PFSK-1 (cell line): ENCODE data around the gene CHRM1.

ENCODE experiments used
- FOXP2 ChIP-seq: optimal IDR thresholded peaks from 2 replicates; pipeline ENCODE3; 2011; ENCODE audit warnings: borderline replicate concordance, control low read depth, inconsistent platforms; ENCODE audit not compliant: insufficient read depth; ENCODE audit errors: extremely low read length, extremely low read depth
- POLR2AphosphoS5 ChIP-seq: IDR thresholded peaks from 2 replicates; pipeline ENCODE4 v1.6.1; 2012; ENCODE audit warnings: low read depth, mild to moderate bottlenecking, control low read depth, low read length, moderate library complexity
- SIN3A ChIP-seq: IDR thresholded peaks from 2 replicates; pipeline ENCODE4 v1.6.1; 2012; ENCODE audit warnings: mild to moderate bottlenecking, low read length, moderate library complexity, borderline replicate concordance; ENCODE audit not compliant: insufficient read depth
- TAF1 ChIP-seq: IDR thresholded peaks from 2 replicates; pipeline ENCODE4 v1.6.1; 2012; ENCODE audit warnings: low read length, control low read depth, borderline replicate concordance; ENCODE audit not compliant: insufficient read depth
- TF ChIP-seq, protein P1 (sequence below), 2 experiments: IDR thresholded peaks; 2 replicates each; pipeline versions ENCODE4 v1.6.1 to v1.8.0; 2011 to 2012; ENCODE audit warnings: low read depth in 2 of 2, low read length in 2 of 2, control low read depth in 1 of 2, inconsistent platforms in 1 of 2, mild to moderate bottlenecking in 1 of 2, moderate library complexity in 1 of 2; ENCODE audit not compliant: insufficient read depth in 1 of 2

The CHRM1 gene

DNA sequence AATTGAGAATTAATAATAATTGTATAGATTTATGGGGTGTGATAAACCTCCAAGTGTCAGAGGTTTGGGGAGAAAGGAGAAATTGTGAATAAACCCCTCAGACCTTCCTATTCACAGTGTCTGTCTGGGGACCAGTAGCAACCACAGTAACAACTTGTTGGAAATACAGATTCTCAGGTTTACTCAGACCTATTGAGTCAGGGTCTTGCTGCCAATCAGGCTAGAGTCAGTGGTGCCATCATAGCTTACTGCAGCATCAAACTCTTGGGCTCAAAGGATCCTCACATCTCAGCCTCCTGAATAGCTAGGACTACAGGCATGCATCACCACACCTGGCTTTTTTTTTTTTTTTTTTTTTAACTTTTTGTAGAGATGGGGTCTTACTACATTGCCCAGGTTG lies 23.1 kb downstream of the CHRM1 start:
- TF ChIP-seq POLR2AphosphoS5 = no peak

DNA sequence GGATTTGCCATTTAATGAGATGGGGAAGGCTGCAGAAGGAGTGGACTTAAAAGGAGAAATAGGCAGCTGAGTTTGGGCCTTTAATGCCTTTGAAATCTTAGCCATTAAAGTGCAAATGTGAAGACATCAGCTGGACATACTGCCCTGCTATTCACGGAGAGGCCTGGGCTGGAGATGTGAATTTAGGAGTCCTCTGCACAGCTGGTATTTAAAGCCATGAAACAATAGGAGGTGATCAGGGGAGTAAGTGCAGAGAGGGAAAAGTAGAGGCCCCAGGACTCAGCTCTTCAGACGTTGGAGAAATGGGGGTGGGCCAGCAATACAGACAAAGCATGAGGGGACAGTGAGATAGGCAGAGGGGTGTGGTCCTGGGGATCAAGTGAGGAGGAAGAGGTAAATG lies 23.9 kb downstream of the CHRM1 start:
- no peak for TF ChIP-seq POLR2AphosphoS5
- no peak for TF ChIP-seq FOXP2
- TF ChIP-seq, protein P1, sequence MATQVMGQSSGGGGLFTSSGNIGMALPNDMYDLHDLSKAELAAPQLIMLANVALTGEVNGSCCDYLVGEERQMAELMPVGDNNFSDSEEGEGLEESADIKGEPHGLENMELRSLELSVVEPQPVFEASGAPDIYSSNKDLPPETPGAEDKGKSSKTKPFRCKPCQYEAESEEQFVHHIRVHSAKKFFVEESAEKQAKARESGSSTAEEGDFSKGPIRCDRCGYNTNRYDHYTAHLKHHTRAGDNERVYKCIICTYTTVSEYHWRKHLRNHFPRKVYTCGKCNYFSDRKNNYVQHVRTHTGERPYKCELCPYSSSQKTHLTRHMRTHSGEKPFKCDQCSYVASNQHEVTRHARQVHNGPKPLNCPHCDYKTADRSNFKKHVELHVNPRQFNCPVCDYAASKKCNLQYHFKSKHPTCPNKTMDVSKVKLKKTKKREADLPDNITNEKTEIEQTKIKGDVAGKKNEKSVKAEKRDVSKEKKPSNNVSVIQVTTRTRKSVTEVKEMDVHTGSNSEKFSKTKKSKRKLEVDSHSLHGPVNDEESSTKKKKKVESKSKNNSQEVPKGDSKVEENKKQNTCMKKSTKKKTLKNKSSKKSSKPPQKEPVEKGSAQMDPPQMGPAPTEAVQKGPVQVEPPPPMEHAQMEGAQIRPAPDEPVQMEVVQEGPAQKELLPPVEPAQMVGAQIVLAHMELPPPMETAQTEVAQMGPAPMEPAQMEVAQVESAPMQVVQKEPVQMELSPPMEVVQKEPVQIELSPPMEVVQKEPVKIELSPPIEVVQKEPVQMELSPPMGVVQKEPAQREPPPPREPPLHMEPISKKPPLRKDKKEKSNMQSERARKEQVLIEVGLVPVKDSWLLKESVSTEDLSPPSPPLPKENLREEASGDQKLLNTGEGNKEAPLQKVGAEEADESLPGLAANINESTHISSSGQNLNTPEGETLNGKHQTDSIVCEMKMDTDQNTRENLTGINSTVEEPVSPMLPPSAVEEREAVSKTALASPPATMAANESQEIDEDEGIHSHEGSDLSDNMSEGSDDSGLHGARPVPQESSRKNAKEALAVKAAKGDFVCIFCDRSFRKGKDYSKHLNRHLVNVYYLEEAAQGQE (IDR thresholded peaks at IDR 0.05; ENCODE audit: insufficient read depth in 1 of 2, low read depth in 2 of 2, low read length in 2 of 2) = no peak
- no peak for TF ChIP-seq TAF1
- no peak for TF ChIP-seq SIN3A

DNA sequence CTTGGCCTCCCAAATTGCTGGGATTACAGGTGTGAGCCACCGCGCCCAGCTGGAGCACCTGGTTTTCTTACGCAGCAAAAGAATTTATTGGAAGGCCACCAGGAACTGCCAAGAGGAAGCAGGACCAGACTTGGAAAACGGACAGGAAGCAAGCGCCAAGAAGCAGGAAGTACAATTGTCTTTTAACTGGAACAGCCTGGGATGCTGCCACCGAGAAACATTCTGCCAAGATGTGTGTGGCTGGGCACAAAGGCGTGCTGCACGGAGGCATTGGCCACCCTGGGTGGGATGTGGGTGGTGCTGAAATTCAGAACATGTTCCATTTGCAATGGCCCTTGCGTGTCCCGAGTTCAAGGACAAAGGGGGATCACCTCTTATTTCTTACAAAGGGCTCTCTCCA lies 25.1 kb downstream of the CHRM1 start:
- TF ChIP-seq, protein P1 (IDR thresholded peaks at IDR 0.05; ENCODE audit: insufficient read depth in 1 of 2, low read depth in 2 of 2, low read length in 2 of 2) = 0 out of 4 replicates have a peak, but pooled peaks of 1 of the 2 experiments have one; percentile 8
- TF ChIP-seq POLR2AphosphoS5 = no peak

DNA sequence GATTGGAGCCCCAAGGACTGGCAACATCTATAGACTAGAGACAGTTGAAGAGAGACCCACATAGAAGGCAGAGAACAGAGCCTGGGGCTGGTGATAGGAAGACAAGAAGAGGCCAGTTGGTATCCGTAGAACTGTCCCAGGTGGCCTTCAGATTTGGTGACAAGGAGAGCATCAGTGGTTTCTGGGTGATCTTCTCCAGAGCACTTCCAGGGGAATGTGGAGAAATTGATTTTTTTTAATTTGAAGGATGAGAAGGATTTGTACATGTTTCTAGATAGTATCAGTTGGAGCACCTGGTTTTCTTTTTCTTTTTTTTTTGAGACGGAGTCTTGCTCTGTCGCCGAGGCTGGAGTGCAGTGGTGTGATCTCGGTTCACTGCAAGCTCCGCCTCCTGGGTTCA lies 25.7 kb downstream of the CHRM1 start:
- no peak for TF ChIP-seq TAF1
- TF ChIP-seq POLR2AphosphoS5 = no peak

DNA sequence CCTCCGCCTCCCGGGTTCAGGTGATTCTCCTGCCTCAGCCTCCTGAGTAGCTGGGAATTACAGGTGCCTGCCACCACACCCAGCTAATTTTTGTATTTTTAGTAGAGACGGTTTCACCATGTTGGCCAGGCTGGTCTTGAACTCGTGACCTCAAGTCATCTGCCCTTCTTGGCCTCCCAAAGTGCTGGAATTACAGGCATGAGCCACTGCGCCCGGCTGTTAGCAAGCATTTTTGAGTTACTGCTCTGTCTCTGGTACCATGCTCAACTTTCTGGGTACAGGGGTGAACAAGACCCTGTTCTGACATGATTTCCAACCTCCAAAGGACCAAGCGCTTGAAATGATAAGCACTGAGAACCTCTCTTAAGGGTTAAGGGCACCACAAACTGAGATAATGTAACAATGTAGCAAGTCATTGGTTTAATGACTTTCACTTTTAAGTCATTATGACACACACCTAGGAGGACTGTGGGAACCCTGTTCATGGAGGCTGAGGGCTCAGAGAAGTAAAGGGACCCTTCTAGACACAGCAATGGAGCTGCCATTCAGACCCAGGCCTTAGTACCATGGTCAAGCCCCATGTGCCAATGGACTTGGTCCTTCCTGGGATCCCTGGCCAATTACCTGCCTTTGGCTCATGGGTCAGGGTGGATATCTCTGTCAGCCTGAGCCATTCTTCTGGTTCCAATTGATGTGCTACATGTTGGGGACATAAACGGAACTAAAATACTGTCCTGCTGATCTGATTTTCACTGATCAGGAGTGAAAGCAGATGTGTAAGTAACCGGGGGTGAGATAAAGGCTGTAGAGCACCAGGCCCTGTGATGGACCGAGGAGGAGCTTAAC lies 28.9 kb downstream of the CHRM1 start:
- TF ChIP-seq SIN3A = no peak
- TF ChIP-seq POLR2AphosphoS5 = no peak
- TF ChIP-seq, protein P1 (IDR thresholded peaks at IDR 0.05; ENCODE audit: insufficient read depth in 1 of 2, low read depth in 2 of 2, low read length in 2 of 2) = no peak
- no peak for TF ChIP-seq TAF1
- TF ChIP-seq FOXP2 = no peak

DNA sequence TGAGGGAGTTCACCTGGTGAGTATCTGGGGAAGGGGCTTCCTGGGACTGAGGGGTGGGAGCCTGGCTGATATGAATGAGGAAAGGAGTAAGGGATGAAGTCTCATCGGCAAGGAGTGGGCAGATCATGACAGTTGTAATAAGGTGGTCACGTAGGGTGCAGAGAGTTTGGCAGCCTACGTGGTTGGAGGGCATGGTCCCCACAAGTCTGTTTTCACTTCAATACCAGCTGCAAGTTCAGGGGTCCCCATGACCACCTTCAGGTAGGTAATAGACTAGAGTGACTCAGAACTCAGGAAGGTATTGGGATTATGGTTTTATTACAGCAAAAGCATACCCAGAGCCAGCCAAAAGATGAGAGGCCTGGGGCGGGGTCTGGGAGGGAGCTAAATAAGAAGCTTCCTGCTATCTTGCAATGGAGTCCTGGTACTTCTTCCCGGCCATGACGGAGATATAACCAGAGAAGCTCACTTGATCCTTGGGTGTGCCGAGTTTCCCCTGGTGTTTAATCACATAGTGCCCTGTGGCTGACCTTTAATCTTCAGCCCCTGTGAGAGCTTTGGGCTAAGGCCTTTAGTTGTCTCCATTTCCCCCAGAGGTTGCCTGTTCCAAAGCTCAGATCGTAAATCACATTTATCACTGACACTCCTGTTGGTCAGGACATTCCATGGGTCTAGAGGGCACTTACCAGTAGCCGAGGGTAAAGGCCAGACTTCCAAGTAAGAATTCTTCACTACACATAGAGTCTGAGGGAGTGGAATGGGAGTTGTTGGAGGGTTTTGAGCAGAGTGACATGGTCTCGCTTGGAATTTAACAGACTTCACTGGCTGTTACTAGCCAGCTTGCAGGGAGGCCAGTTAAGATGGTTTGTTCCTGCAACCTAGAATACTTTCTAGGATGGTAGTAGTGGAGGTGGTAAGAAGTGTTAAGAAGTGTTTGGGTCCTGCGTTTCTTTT lies 31.4 kb downstream of the CHRM1 start:
- TF ChIP-seq, protein P1 (IDR thresholded peaks at IDR 0.05; ENCODE audit: insufficient read depth in 1 of 2, low read depth in 2 of 2, low read length in 2 of 2) = no peak
- TF ChIP-seq SIN3A = no peak
- TF ChIP-seq TAF1 = peak; percentile 24; the same call in 1 of the 2 replicates
- TF ChIP-seq POLR2AphosphoS5 = peak; percentile 96
- TF ChIP-seq FOXP2 = no peak
